ENCODE data around the gene COMMD10. TPM values are rescaled to one million over a fixed set of nuclear protein-coding genes. Genes with fewer than 3 reads are reported as not detected.

Gene COMMD10
- total RNA-seq, 3 donors from 2014 or later, result 37.6 to 57.8 (median 54.1) TPM

DNA sequence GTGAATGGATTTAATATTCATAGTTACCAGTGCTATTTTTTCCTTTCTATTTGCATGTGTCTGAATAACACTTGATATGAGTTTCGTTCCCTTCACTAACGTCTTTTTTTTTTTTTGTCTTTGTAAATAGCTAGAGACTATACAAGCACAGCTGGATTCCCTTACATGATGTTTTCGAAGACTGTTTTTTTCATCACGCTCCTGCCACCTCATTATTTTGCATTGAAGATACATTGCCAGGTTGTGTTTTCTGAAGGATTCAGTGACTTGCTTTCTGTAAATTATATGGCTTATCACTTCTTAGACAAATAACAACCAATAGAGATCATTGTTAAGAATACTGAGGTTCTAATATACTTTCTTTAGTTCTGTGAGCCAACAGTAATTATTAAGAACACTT lies 207.5 kb downstream of the COMMD10 start:
- intact Hi-C loops (cut with DNase I; ENCODE audit: low total_unique reads), result no loop called here
- no peaks in the 10 kb centered on the region for H3K27me3 ChIP-seq
- no peak overlapping the region for H3K4me3 ChIP-seq
- no peak overlapping the region for H3K27ac ChIP-seq
- DNase-seq (ENCODE audit: low spot score in 2 of 2), result no peak
- peaks cover 6% of the 10 kb centered on the region for H3K36me3 ChIP-seq
- no peaks in the 10 kb centered on the region for H3K4me1 ChIP-seq
- TF ChIP-seq CTCF (IDR thresholded peaks at IDR 0.05) (no peak), POLR2A (IDR thresholded peaks at IDR 0.05) (no peak), POLR2AphosphoS5 (IDR thresholded peaks at IDR 0.05) (no peak)
- peaks cover 13 to 21% of the 10 kb centered on the region in 2 donors for H3K9me3 ChIP-seq

DNA sequence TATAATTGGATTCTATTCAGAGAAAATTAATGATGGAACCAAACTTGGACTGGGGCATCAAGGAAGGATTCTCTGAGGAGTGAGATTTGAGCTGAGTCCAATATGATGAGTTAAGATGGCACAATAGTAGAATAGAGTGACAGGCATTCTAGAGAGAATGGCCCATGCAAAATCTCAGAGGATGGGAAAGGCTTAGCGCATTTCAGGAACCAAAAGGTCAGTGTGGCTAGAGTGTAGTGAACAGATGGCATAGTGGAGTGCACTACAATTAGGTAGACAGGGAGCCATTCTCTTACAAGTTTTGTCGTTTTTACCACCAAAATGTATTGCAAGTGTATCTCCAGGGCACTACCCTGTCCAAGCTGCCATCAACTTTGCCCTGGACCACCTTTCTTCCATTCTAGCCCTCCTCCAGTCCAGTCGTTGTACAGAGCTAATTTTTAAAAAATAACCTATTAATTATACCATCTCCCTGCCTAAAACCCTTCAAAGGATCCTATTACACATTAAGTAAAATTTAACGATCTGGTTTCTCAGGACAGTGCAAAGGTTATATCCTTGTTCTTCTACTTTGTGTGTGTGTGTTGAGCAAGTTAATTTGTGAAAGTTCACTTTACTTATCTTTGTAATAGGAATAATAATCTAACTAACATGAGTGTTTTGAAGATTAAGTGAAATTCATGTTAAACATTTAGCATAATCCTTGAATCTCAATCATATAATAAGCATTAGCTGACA lies 211.7 kb downstream of the COMMD10 start:
- intact Hi-C loops (cut with DNase I; ENCODE audit: low total_unique reads), result no loop called here

DNA sequence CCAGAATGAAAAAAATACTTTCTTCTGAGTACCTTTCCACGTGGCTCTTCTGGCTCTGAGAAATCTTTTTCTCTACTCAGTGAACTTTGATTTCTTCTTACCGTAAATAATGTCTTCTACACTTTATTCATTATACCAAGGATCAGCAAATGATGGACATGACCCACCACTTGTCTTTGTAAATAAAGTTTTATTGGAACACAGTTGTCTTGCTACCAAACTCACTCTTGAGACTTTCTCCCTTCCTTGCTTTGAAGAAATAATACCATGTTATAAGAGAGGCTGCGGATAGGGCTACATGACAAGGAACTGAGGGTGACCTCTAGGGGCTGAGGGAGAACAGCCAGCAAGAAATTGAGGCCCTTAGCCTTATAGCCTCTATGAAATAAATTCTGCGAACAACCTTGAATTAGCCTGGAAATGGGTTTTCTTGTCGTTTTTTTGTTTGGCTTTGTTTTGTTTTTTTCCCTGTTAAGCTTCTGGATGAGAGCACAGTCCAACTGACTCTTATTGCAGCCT lies 212.5 kb downstream of the COMMD10 start:
- DNase-seq (ENCODE audit: low spot score in 2 of 2), result no peak

More for the DNA sequence above, 211.7 kb downstream of the COMMD10 start:
- H3K36me3 ChIP-seq, result peaks cover 6% of the 10 kb centered on the region
- DNase-seq (ENCODE audit: low spot score in 2 of 2), result no peak
- no peaks in the 10 kb centered on the region for H3K27me3 ChIP-seq
- no peak overlapping the region for H3K27ac ChIP-seq
- no peaks in the 10 kb centered on the region for H3K4me1 ChIP-seq
- TF ChIP-seq POLR2A (IDR thresholded peaks at IDR 0.05) (no peak), POLR2AphosphoS5 (IDR thresholded peaks at IDR 0.05) (no peak), CTCF (IDR thresholded peaks at IDR 0.05) (no peak)
- peaks cover 0 to 9% of the 10 kb centered on the region in 2 donors for H3K9me3 ChIP-seq
- no peak overlapping the region for H3K4me3 ChIP-seq

DNA sequence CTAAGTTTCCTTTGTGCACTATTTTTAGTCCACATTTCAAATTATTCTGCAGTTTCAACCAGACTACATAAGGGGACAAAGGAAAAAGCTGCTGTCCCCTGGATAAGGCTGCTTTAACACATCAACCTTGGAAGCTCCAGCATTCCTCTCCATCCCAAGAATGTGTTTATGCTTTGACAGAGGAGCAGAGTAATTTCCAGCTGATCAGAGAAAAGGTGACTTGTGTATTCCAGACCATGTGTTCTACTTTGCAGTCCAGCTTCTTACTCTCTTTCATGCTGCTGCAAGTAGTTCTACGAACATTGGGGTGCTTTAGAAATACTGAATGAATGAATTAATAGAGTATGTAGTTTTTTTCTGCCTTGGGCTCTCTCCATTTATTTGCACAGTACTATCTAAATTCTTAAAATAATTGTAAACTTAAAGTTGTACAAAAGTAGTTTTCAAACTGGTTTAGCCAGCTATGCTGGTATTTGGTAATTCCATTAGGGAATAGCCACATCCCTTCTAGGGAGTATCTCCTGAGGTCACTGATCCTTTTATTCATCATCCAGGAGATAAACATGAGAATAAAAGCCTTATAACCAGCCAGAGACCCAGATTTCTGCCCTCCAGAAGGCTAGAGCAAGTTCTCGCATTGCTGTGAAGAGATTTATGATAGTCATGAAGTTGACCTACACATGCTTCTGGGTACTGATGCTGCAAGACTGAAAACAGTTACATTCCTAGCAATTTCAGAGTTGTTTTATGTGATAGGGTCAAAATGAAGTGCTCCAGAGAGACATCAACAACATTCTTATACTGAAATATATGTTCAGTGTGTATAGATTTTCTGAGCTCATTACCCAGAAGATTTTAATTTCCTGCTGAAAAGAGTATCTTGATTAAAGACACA lies 215.2 kb downstream of the COMMD10 start:
- H3K9me3 ChIP-seq, result peaks cover 6 to 9% of the 10 kb centered on the region in 2 donors
- no peak overlapping the region for H3K27ac ChIP-seq
- no peaks in the 10 kb centered on the region for H3K4me1 ChIP-seq
- H3K36me3 ChIP-seq, result no peaks in the 10 kb centered on the region
- no peak overlapping the region for H3K4me3 ChIP-seq
- H3K27me3 ChIP-seq, result no peaks in the 10 kb centered on the region
- TF ChIP-seq POLR2A (IDR thresholded peaks at IDR 0.05) (no peak), POLR2AphosphoS5 (IDR thresholded peaks at IDR 0.05) (no peak)
- no peak for DNase-seq (ENCODE audit: low spot score in 2 of 2)
- intact Hi-C loops (cut with DNase I; ENCODE audit: low total_unique reads), result no loop called here

More for the DNA sequence above, 212.5 kb downstream of the COMMD10 start:
- TF ChIP-seq POLR2AphosphoS5 (IDR thresholded peaks at IDR 0.05) (no peak), CTCF (IDR thresholded peaks at IDR 0.05) (no peak), POLR2A (IDR thresholded peaks at IDR 0.05) (no peak)
- H3K36me3 ChIP-seq, result no peaks in the 10 kb centered on the region
- no peaks in the 10 kb centered on the region for H3K4me1 ChIP-seq
- intact Hi-C loops (cut with DNase I; ENCODE audit: low total_unique reads), result no loop called here
- no peaks in the 10 kb centered on the region for H3K27me3 ChIP-seq
- H3K9me3 ChIP-seq, result peaks cover 0 to 9% of the 10 kb centered on the region in 2 donors
- no peak overlapping the region for H3K27ac ChIP-seq
- H3K4me3 ChIP-seq, result no peak overlapping the region

GRCh38 chr5:116301110-116301509 lies 216.3 kb downstream of the COMMD10 start:
- no peak for DNase-seq (ENCODE audit: low spot score in 2 of 2)
- Histone ChIP-seq H3K9me3 (peaks cover 9 to 13% of the 10 kb centered on the region in 2 donors), H3K27ac (no peak overlapping the region), H3K4me3 (no peak overlapping the region), H3K36me3 (no peaks in the 10 kb centered on the region), H3K4me1 (no peaks in the 10 kb centered on the region), H3K27me3 (no peaks in the 10 kb centered on the region)
- TF ChIP-seq POLR2AphosphoS5 (IDR thresholded peaks at IDR 0.05) (no peak), CTCF (IDR thresholded peaks at IDR 0.05) (no peak), POLR2A (IDR thresholded peaks at IDR 0.05) (no peak)
- intact Hi-C loops (cut with DNase I; ENCODE audit: low total_unique reads), result no loop called here
